ENCODE results near the gene MOSPD3.

- TF ChIP-seq CTCF (conservative IDR thresholded peaks at IDR 0.05; ENCODE audit: low read length) (no peak), EZH2phosphoT487 (IDR thresholded peaks at IDR 0.05; ENCODE audit: borderline replicate concordance, low read depth, low read length) (no peak)
Observed at GRCh38 chr7:100620804-100621203, 8.5 kb downstream of the MOSPD3 start.

Measured in OCI-LY7 (cell line).